IPS-NIHi7 (cell line): ENCODE measurements around the gene NELFA.

ENCODE experiments used
- DNase-seq: peaks from one replicate; pipeline ENCODE4 v3.0.0; 2012; ENCODE audit warnings: mixed read lengths; ENCODE audit errors: extremely low spot score

NELFA gene

DNA sequence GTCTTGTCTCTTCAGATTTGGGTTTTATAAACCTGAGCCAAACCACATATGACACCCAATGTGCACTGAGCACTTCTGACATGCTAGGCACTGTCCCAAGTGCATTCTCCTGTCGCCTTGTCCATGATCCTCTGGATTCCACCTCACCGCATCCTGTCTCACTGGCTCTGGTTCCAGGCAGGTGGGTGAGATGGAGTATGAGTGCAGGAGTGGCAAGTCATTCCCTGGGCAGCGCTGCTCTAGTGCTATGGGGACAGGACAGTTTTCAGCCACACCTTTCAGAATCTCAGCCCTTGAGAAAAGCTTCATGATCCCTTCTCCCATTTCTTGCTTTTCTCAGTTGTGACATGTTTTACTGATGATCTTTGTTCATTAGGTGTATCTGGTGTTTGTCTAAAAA is 71.2 kb downstream of the NELFA start:
- DNase-seq: no peak

DNA sequence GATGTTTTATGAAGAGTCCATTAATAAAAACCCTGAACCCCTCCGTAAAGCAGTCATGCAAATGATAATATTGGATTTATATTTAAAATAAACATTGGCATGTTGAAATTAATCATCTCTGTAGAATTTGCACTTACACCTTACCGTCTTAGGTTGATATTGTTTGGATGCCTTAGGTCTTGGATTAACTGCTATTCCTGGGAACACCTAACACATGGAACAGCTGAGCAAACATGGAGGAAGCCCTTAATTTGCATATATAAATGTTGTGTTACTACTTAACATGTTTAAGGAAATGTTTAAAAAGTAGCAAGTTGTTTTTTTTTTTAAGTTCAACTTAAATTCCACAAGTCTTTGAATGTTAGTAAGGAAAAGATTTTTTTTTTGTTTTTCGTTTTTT is 75.1 kb downstream of the NELFA start:
- no peak for DNase-seq

GRCh38 chr4:1932736-1933135 is 76.0 kb downstream of the NELFA start:
- no peak for DNase-seq
